Loucy (cell line): ENCODE data around the gene ZNF627.

Source experiments
- H2AFZ ChIP-seq: fragments of 200-600 bp; sonication (generic); 2 replicates; pipeline ENCODE4 v1.6.0; 2016; ENCODE audit warnings: antibody characterized with exemption, mild to moderate bottlenecking, low read length, moderate library complexity
- H3F3A ChIP-seq: fragments of 200-600 bp; 2 replicates; pipeline ENCODE4 v1.6.0; 2016; ENCODE audit warnings: antibody characterized with exemption, low read depth, mild to moderate bottlenecking
- H3K27me3 ChIP-seq: fragments of 200-600 bp; sonication (generic); 2 replicates; pipeline ENCODE4 v1.6.1; 2014; ENCODE audit warnings: low read length, mild to moderate bottlenecking; ENCODE audit not compliant: insufficient read depth, poor library complexity, severe bottlenecking
- H3K36me3 ChIP-seq: fragments of 200-600 bp; sonication (generic); 2 replicates; pipeline ENCODE4 v1.6.1; 2016; ENCODE audit warnings: low read length; ENCODE audit not compliant: insufficient read depth
- H3K4me1 ChIP-seq: fragments of 200-600 bp; sonication (generic); 2 replicates; pipeline ENCODE4 v1.5.1; 2014; ENCODE audit warnings: low read length, mild to moderate bottlenecking; ENCODE audit not compliant: insufficient read depth, poor library complexity, severe bottlenecking
- H3K4me2 ChIP-seq: fragments of 200-600 bp; sonication (generic); 2 replicates; pipeline ENCODE4 v1.6.0; 2014; ENCODE audit warnings: antibody characterized with exemption, low read length, low read depth, mild to moderate bottlenecking; ENCODE audit not compliant: poor library complexity, severe bottlenecking
- H3K4me3 ChIP-seq: fragments of 200-600 bp; sonication (generic); 2 replicates; pipeline ENCODE4 v1.5.1; 2014; ENCODE audit warnings: low read length, mild to moderate bottlenecking, mixed read lengths; ENCODE audit not compliant: poor library complexity, severe bottlenecking
- H3K79me2 ChIP-seq: fragments of 200-600 bp; sonication (generic); 2 replicates; pipeline ENCODE4 v1.6.1; 2014; ENCODE audit warnings: low read length; ENCODE audit not compliant: insufficient read depth
- H3K9ac ChIP-seq: fragments of 200-600 bp; sonication (generic); 2 replicates; pipeline ENCODE4 v1.6.0; 2014; ENCODE audit warnings: mild to moderate bottlenecking, low read depth, low read length, moderate library complexity; ENCODE audit not compliant: poor library complexity, severe bottlenecking
- H3K9me2 ChIP-seq: fragments of 200-600 bp; sonication (generic); replicated peaks from 2 replicates; pipeline ENCODE4 v1.6.1; 2016; ENCODE audit warnings: low read depth, low read length, mixed read lengths
- H3K9me3 ChIP-seq: fragments of 200-600 bp; sonication (generic); 2 replicates; pipeline ENCODE4 v1.6.1; 2014; ENCODE audit warnings: mild to moderate bottlenecking, antibody characterized with exemption, low read length, low read depth; ENCODE audit not compliant: insufficient read depth
- H4K20me1 ChIP-seq: fragments of 200-600 bp; sonication (generic); 2 replicates; pipeline ENCODE4 v1.6.0; 2014; ENCODE audit warnings: antibody characterized with exemption, low read length, mild to moderate bottlenecking; ENCODE audit not compliant: insufficient read depth, poor library complexity, severe bottlenecking
- CTCF ChIP-seq: fragments of 200-600 bp; sonication (generic); conservative IDR thresholded peaks from 2 replicates; pipeline ENCODE4 v1.5.1; 2014; ENCODE audit warnings: mild to moderate bottlenecking, antibody characterized with exemption, low read length
- EZH2phosphoT487 ChIP-seq: fragments of 200-600 bp; IDR thresholded peaks from 2 replicates; pipeline ENCODE4 v1.6.1; 2018; ENCODE audit warnings: antibody characterized with exemption, mild to moderate bottlenecking, moderate library complexity, borderline replicate concordance

The ZNF627 gene

GRCh38 chr19:11641244-11641643 lies 44.0 kb downstream of the ZNF627 start:
- Histone ChIP-seq H3K27me3 (no peaks in the 10 kb centered on the region), H3F3A (no peaks in the 10 kb centered on the region)
- TF ChIP-seq CTCF (no peak), EZH2phosphoT487 (no peak)

GRCh38 chr19:11642902-11643301 lies 45.6 kb downstream of the ZNF627 start:
- TF ChIP-seq EZH2phosphoT487, result no peak
- TF ChIP-seq CTCF, result no peak
- Histone ChIP-seq H3K79me2 (no peaks in the 10 kb centered on the region), H3K9ac (no peak overlapping the region), H3K4me2 (no peak overlapping the region), H3K9me3 (no peaks in the 10 kb centered on the region), H3K27me3 (no peaks in the 10 kb centered on the region), H2AFZ (no peak overlapping the region), H3K9me2 (no peaks in the 10 kb centered on the region), H3K36me3 (no peaks in the 10 kb centered on the region), H3K4me1 (peaks cover 4% of the 10 kb centered on the region), H3K4me3 (no peak overlapping the region), H4K20me1 (no peaks in the 10 kb centered on the region), H3F3A (no peaks in the 10 kb centered on the region)

More at GRCh38 chr19:11641244-11641643, 44.0 kb downstream of the ZNF627 start:
- no peaks in the 10 kb centered on the region for H3K36me3 ChIP-seq
- no peaks in the 10 kb centered on the region for H3K9me2 ChIP-seq
- H4K20me1 ChIP-seq, result no peaks in the 10 kb centered on the region
- peaks cover 4% of the 10 kb centered on the region for H3K4me1 ChIP-seq
- H3K4me3 ChIP-seq, result no peak overlapping the region
- H2AFZ ChIP-seq, result no peak overlapping the region
- H3K79me2 ChIP-seq, result no peaks in the 10 kb centered on the region
- H3K9me3 ChIP-seq, result no peaks in the 10 kb centered on the region
- no peak overlapping the region for H3K9ac ChIP-seq
- no peak overlapping the region for H3K4me2 ChIP-seq

GRCh38 chr19:11649941-11650340 lies 52.7 kb downstream of the ZNF627 start:
- Histone ChIP-seq H3K27me3 (no peaks in the 10 kb centered on the region), H3K9me2 (no peaks in the 10 kb centered on the region), H2AFZ (no peak overlapping the region), H3K9me3 (peaks cover 21% of the 10 kb centered on the region; the same call in 1 of the 2 replicates), H3K36me3 (peaks cover 28% of the 10 kb centered on the region; the same call in 1 of the 2 replicates), H3K79me2 (no peaks in the 10 kb centered on the region), H3F3A (no peaks in the 10 kb centered on the region), H3K9ac (no peak overlapping the region), H3K4me2 (no peak overlapping the region), H3K4me1 (no peaks in the 10 kb centered on the region), H4K20me1 (no peaks in the 10 kb centered on the region), H3K4me3 (no peak overlapping the region)
- no peak for TF ChIP-seq EZH2phosphoT487
- no peak for TF ChIP-seq CTCF
